DOHH2 (cell line): ENCODE results near the gene GREB1.

ENCODE experiments used
- H3F3A ChIP-seq: fragments of 200-600 bp; sonication (generic), shearing (Covaris generic); 2 replicates; pipeline ENCODE4 v1.6.0; 2016; ENCODE audit warnings: antibody characterized with exemption, mild to moderate bottlenecking; ENCODE audit not compliant: control insufficient read depth, insufficient read depth
- H3K27ac ChIP-seq: fragments of 200-600 bp; sonication (generic); 2 replicates; pipeline ENCODE4 v1.5.1; 2014; ENCODE audit warnings: low read depth, mild to moderate bottlenecking, low read length, moderate library complexity
- H3K27me3 ChIP-seq: fragments of 200-600 bp; sonication (generic); 2 replicates; pipeline ENCODE4 v1.6.1; 2014; ENCODE audit warnings: mild to moderate bottlenecking, low read length, mixed read lengths; ENCODE audit not compliant: control insufficient read depth
- H3K36me3 ChIP-seq: fragments of 200-600 bp; sonication (generic); 2 replicates; pipeline ENCODE4 v1.6.1; 2014; ENCODE audit warnings: mild to moderate bottlenecking, low read length, moderate library complexity, mixed read lengths; ENCODE audit not compliant: control insufficient read depth
- H3K4me1 ChIP-seq: fragments of 200-600 bp; sonication (generic); 2 replicates; pipeline ENCODE4 v1.6.1; 2014; ENCODE audit warnings: mild to moderate bottlenecking, low read length, mixed read lengths; ENCODE audit not compliant: control insufficient read depth
- H3K4me2 ChIP-seq: fragments of 200-600 bp; sonication (generic); 2 replicates; pipeline ENCODE4 v1.6.0; 2014; ENCODE audit warnings: mild to moderate bottlenecking, low read length, moderate library complexity
- H3K4me3 ChIP-seq: fragments of 200-600 bp; sonication (generic); 2 replicates; pipeline ENCODE4 v1.5.1; 2014; ENCODE audit warnings: mild to moderate bottlenecking, low read length, mixed read lengths
- H3K79me2 ChIP-seq: fragments of 200-600 bp; sonication (generic); 2 replicates; pipeline ENCODE4 v1.6.1; 2014; ENCODE audit warnings: mild to moderate bottlenecking, low read length, mixed read lengths; ENCODE audit not compliant: control insufficient read depth
- H3K9me2 ChIP-seq: fragments of 200-600 bp; sonication (generic); replicated peaks from 2 replicates; pipeline ENCODE4 v1.6.1; 2014; ENCODE audit warnings: mild to moderate bottlenecking, low read length, mixed read lengths; ENCODE audit not compliant: control insufficient read depth
- H3K9me3 ChIP-seq: fragments of 200-600 bp; sonication (generic); 2 replicates; pipeline ENCODE4 v1.6.1; 2014; ENCODE audit warnings: antibody characterized with exemption, low read length, mixed read lengths; ENCODE audit not compliant: control insufficient read depth, insufficient read depth
- H4K20me1 ChIP-seq: fragments of 200-600 bp; sonication (generic); 2 replicates; pipeline ENCODE4 v1.6.0; 2014; ENCODE audit warnings: low read depth, mild to moderate bottlenecking, antibody characterized with exemption, low read length, moderate library complexity; ENCODE audit not compliant: control insufficient read depth, insufficient read depth
- CTCF ChIP-seq: fragments of 200-600 bp; sonication (generic); IDR thresholded peaks from one replicate; pipeline ENCODE4 v1.5.1; 2014; ENCODE audit warnings: antibody characterized with exemption, mild to moderate bottlenecking, low read depth, low read length; ENCODE audit not compliant: poor library complexity, severe bottlenecking
- EZH2phosphoT487 ChIP-seq: fragments of 200-600 bp; sonication (generic); IDR thresholded peaks from 2 replicates; pipeline ENCODE4 v1.6.1; 2017; ENCODE audit warnings: borderline replicate concordance, mild to moderate bottlenecking, antibody characterized with exemption, low read length, moderate library complexity, mixed read lengths

The GREB1 gene

GRCh38 chr2:11576398-11576797 lies 42.6 kb downstream of the GREB1 start:
- H3K36me3 ChIP-seq: no peaks in the 10 kb centered on the region
- H4K20me1 ChIP-seq: no peaks in the 10 kb centered on the region
- H3K27ac ChIP-seq: no peak overlapping the region
- no peak overlapping the region for H3K4me2 ChIP-seq
- H3K4me1 ChIP-seq: no peaks in the 10 kb centered on the region
- H3K4me3 ChIP-seq: no peak overlapping the region
- no peak for TF ChIP-seq EZH2phosphoT487
- no peak for TF ChIP-seq CTCF
- H3K79me2 ChIP-seq: no peaks in the 10 kb centered on the region
- no peaks in the 10 kb centered on the region for H3K9me3 ChIP-seq
- H3K27me3 ChIP-seq: no peaks in the 10 kb centered on the region
- no peaks in the 10 kb centered on the region for H3K9me2 ChIP-seq
- H3F3A ChIP-seq: no peaks in the 10 kb centered on the region

GRCh38 chr2:11577101-11577883 lies 43.4 kb downstream of the GREB1 start:
- H3K4me2 ChIP-seq: no peak overlapping the region
- H3K27ac ChIP-seq: no peak overlapping the region
- TF ChIP-seq CTCF (no peak), EZH2phosphoT487 (no peak)
- no peaks in the 10 kb centered on the region for H3K27me3 ChIP-seq
- H3K79me2 ChIP-seq: no peaks in the 10 kb centered on the region
- H3K36me3 ChIP-seq: no peaks in the 10 kb centered on the region
- no peaks in the 10 kb centered on the region for H3K9me3 ChIP-seq
- H4K20me1 ChIP-seq: no peaks in the 10 kb centered on the region
- H3F3A ChIP-seq: no peaks in the 10 kb centered on the region
- H3K4me3 ChIP-seq: no peak overlapping the region
- H3K9me2 ChIP-seq: no peaks in the 10 kb centered on the region
- no peaks in the 10 kb centered on the region for H3K4me1 ChIP-seq

GRCh38 chr2:11578081-11578948 lies 44.5 kb downstream of the GREB1 start:
- Histone ChIP-seq H3K4me3 (no peak overlapping the region), H3K36me3 (no peaks in the 10 kb centered on the region), H3K27ac (no peak overlapping the region), H3K9me3 (no peaks in the 10 kb centered on the region), H3F3A (no peaks in the 10 kb centered on the region), H3K4me1 (no peaks in the 10 kb centered on the region), H3K4me2 (no peak overlapping the region), H3K27me3 (no peaks in the 10 kb centered on the region), H3K9me2 (no peaks in the 10 kb centered on the region), H3K79me2 (no peaks in the 10 kb centered on the region), H4K20me1 (no peaks in the 10 kb centered on the region)
- TF ChIP-seq CTCF: no peak
- no peak for TF ChIP-seq EZH2phosphoT487
